H9 (cell line): ENCODE measurements around the gene AVEN. TPM values are rescaled to one million over a fixed set of nuclear protein-coding genes. Genes with fewer than 3 reads are reported as not detected.

Experiments used
- DNase-seq: peaks from one replicate; pipeline ENCODE4 v3.0.0-alpha.2; 2017
- H2AFZ ChIP-seq: one replicate; pipeline ENCODE4 v1.6.1; 2013; ENCODE audit warnings: mild to moderate bottlenecking, low read length, control low read depth, moderate library complexity
- H2AK5ac ChIP-seq: 2 replicates; pipeline ENCODE4 v1.6.1; 2013; ENCODE audit warnings: low read length, control low read depth, mixed read lengths; ENCODE audit not compliant: insufficient read length
- H2BK120ac ChIP-seq: one replicate; pipeline ENCODE4 v1.6.1; 2013; ENCODE audit warnings: low read depth, mild to moderate bottlenecking, low read length, control low read depth, inconsistent platforms; ENCODE audit not compliant: poor library complexity, severe bottlenecking
- H2BK12ac ChIP-seq: 2 replicates; pipeline ENCODE4 v1.6.1; 2013; ENCODE audit warnings: low read length, control low read depth, mixed read lengths, low read depth; ENCODE audit not compliant: insufficient read length
- H2BK15ac ChIP-seq: 2 replicates; pipeline ENCODE4 v1.6.1; 2013; ENCODE audit warnings: low read depth, low read length, control low read depth
- H2BK20ac ChIP-seq: one replicate; pipeline ENCODE4 v1.6.1; 2013; ENCODE audit warnings: low read depth, mild to moderate bottlenecking, low read length, control low read depth, inconsistent platforms; ENCODE audit not compliant: poor library complexity, severe bottlenecking
- H2BK5ac ChIP-seq: 2 replicates; pipeline ENCODE4 v1.6.1; 2013; ENCODE audit warnings: low read length, control low read depth, mixed read lengths; ENCODE audit not compliant: insufficient read length
- H3K14ac ChIP-seq: 2 replicates; pipeline ENCODE4 v1.6.1; 2013; ENCODE audit warnings: low read length, control low read depth; ENCODE audit not compliant: insufficient read depth
- H3K18ac ChIP-seq: 2 replicates; pipeline ENCODE4 v1.6.1; 2013; ENCODE audit warnings: low read depth, mild to moderate bottlenecking, mixed read lengths, low read length, control low read depth; ENCODE audit not compliant: insufficient read length
- H3K23ac ChIP-seq: 2 replicates; pipeline ENCODE4 v1.6.1; 2013; ENCODE audit warnings: low read length, control low read depth, mixed read lengths, low read depth; ENCODE audit not compliant: insufficient read length
- H3K23me2 ChIP-seq: 2 replicates; pipeline ENCODE4 v1.6.1; 2013; ENCODE audit warnings: low read depth, mild to moderate bottlenecking, mixed read lengths, low read length, control low read depth; ENCODE audit not compliant: insufficient read length, poor library complexity, severe bottlenecking
- H3K27ac ChIP-seq: 2 replicates; pipeline ENCODE4 v1.5.1; 2013; ENCODE audit warnings: low read length, control low read depth, mixed read lengths, low read depth; ENCODE audit not compliant: insufficient read length
- H3K27me3 ChIP-seq: 2 replicates; pipeline ENCODE4 v1.6.1; 2013; ENCODE audit warnings: low read length, control low read depth, inconsistent platforms; ENCODE audit not compliant: insufficient read depth
- H3K4ac ChIP-seq: 2 replicates; pipeline ENCODE4 v1.6.1; 2013; ENCODE audit warnings: low read depth, mild to moderate bottlenecking, control low read depth, inconsistent platforms, low read length, moderate library complexity
- H3K4me1 ChIP-seq: 2 replicates; pipeline ENCODE4 v1.6.1; 2013; ENCODE audit warnings: low read length, control low read depth, inconsistent platforms; ENCODE audit not compliant: insufficient read depth
- H3K4me2 ChIP-seq: 2 replicates; pipeline ENCODE4 v1.6.1; 2013; ENCODE audit warnings: low read length, control low read depth, mixed read lengths; ENCODE audit not compliant: insufficient read length, insufficient read depth
- H3K56ac ChIP-seq: 2 replicates; pipeline ENCODE4 v1.6.1; 2013; ENCODE audit warnings: low read depth, mild to moderate bottlenecking, mixed read lengths, low read length, control low read depth; ENCODE audit not compliant: insufficient read length
- H3K79me1 ChIP-seq: 2 replicates; pipeline ENCODE4 v1.6.1; 2013; ENCODE audit warnings: low read depth, mild to moderate bottlenecking, moderate library complexity, low read length, control low read depth, inconsistent platforms; ENCODE audit not compliant: insufficient read depth, poor library complexity, severe bottlenecking
- H3K79me2 ChIP-seq: 2 replicates; pipeline ENCODE4 v1.6.1; 2013; ENCODE audit warnings: low read length, control low read depth, inconsistent platforms; ENCODE audit not compliant: insufficient read depth
- H3K9ac ChIP-seq: 2 replicates; pipeline ENCODE4 v1.6.1; 2013; ENCODE audit warnings: low read length, control low read depth, mixed read lengths; ENCODE audit not compliant: insufficient read length; ENCODE audit errors: extremely low read depth
- H3K9me3 ChIP-seq: one replicate; pipeline ENCODE4 v1.6.1; 2013; ENCODE audit warnings: low read depth, low read length, inconsistent platforms; ENCODE audit not compliant: control insufficient read depth
- H3T11ph ChIP-seq: one replicate; pipeline ENCODE4 v1.6.1; 2013; ENCODE audit warnings: mild to moderate bottlenecking, low read length, control low read depth, inconsistent platforms
- H4K20me1 ChIP-seq: one replicate; pipeline ENCODE4 v1.6.1; 2013; ENCODE audit not compliant: control insufficient read depth, insufficient read length, insufficient read depth
- H4K5ac ChIP-seq: 2 replicates; pipeline ENCODE4 v1.6.1; 2013; ENCODE audit warnings: low read depth, mild to moderate bottlenecking, mixed read lengths, low read length, control low read depth; ENCODE audit not compliant: insufficient read length
- H4K8ac ChIP-seq: replicated peaks from 2 replicates; pipeline ENCODE4 v1.6.1; 2013; ENCODE audit warnings: low read length, control low read depth, mixed read lengths, low read depth; ENCODE audit not compliant: insufficient read length
- H4K91ac ChIP-seq: 2 replicates; pipeline ENCODE4 v1.6.1; 2013; ENCODE audit warnings: low read depth, mild to moderate bottlenecking, moderate library complexity, mixed read lengths, low read length, control low read depth; ENCODE audit not compliant: insufficient read length
- H3K27ac Mint-ChIP-seq, 3 experiments: 2 replicates in 2 of 3; 3 replicates in 1 of 3; pipeline ENCODE4 v1.8.0; 2020 to 2021; ENCODE audit warnings: mixed read lengths in 3 of 3, mild to moderate bottlenecking in 1 of 3, moderate library complexity in 1 of 3
- H3K27me3 Mint-ChIP-seq: 2 replicates; pipeline ENCODE4 v1.8.0; 2021; ENCODE audit warnings: low read depth, mild to moderate bottlenecking, moderate library complexity, mixed read lengths
- H3K36me3 Mint-ChIP-seq, 3 experiments: 2 replicates in 2 of 3; 3 replicates in 1 of 3; pipeline ENCODE4 v1.8.0; 2020 to 2021; ENCODE audit warnings: low read depth in 3 of 3, mixed read lengths in 3 of 3; ENCODE audit not compliant: insufficient read depth in 1 of 3
- H3K4me1 Mint-ChIP-seq, 2 experiments: 2 replicates each; pipeline ENCODE4 v1.8.0; 2020; ENCODE audit warnings: mixed read lengths in 2 of 2
- H3K4me3 Mint-ChIP-seq, 2 experiments: 2 replicates in 1 of 2; 3 replicates in 1 of 2; pipeline ENCODE4 v1.8.0; 2020 to 2021; ENCODE audit warnings: mild to moderate bottlenecking in 2 of 2, mixed read lengths in 2 of 2, moderate library complexity in 1 of 2
- H3K9me3 Mint-ChIP-seq, 2 experiments: 2 replicates in 1 of 2; 3 replicates in 1 of 2; pipeline ENCODE4 v1.8.0; 2020; ENCODE audit warnings: mild to moderate bottlenecking in 2 of 2, mixed read lengths in 2 of 2, moderate library complexity in 1 of 2
- CTCF ChIP-seq: fragments of 200-600 bp; sonication (generic); conservative IDR thresholded peaks from 3 replicates; pipeline ENCODE4 v1.8.0; 2021; ENCODE audit warnings: antibody characterized with exemption, mild to moderate bottlenecking
- WGBS: extraction: QIAGEN DNeasy Blood & Tissue Kit; methylation state at CpG from one replicate; pipeline ENCODE4 v1.1.7; 2013; ENCODE audit warnings: missing lambda C conversion rate, low lambda C conversion rate, mixed read lengths; ENCODE audit not compliant: insufficient read length; ENCODE audit errors: extremely low coverage; 5-methylcytosine and 5-hydroxymethylcytosine counted together
- total RNA-seq: library from RNA; stranded (reverse); gene quantifications from 2 replicates; pipeline ENCODE4 v1.2.1, GENCODE V29; 2021

Gene AVEN
- total RNA-seq, 1 experiment from 2014 or later: 16.1 TPM

- Mint-ChIP-seq H3K9me3 (no peaks in the 10 kb centered on the region), H3K27me3 (peaks cover 28% of the 10 kb centered on the region), H3K36me3 (no peaks in the 10 kb centered on the region), H3K4me1 (peaks cover 5 to 8% of the 10 kb centered on the region in 2 experiments), H3K4me3 (no peak overlapping the region), H3K27ac (no peak overlapping the region)
- no peak overlapping the region for H2BK15ac ChIP-seq
- no peak overlapping the region for H4K8ac ChIP-seq
- no peak overlapping the region for H4K5ac ChIP-seq
- no peak overlapping the region for H2BK12ac ChIP-seq
- no peak overlapping the region for H2BK20ac ChIP-seq
- H3K56ac ChIP-seq: no peak overlapping the region
- H3K79me1 ChIP-seq: no peaks in the 10 kb centered on the region
- H3K4ac ChIP-seq: no peak overlapping the region
- no peak overlapping the region for H3K23ac ChIP-seq
- H2AFZ ChIP-seq: no peak overlapping the region
- no peak overlapping the region for H2BK120ac ChIP-seq
- TF ChIP-seq CTCF: no peak
- DNase-seq: no peak
- no peak overlapping the region for H3K27ac ChIP-seq
- H3K23me2 ChIP-seq: no peaks in the 10 kb centered on the region
- no CpG with 5 or more reads among the region's 1 CpG for WGBS
- no peak overlapping the region for H3T11ph ChIP-seq
- peaks cover 18% of the 10 kb centered on the region; the same call in 1 of the 2 replicates for H3K27me3 ChIP-seq
- no peaks in the 10 kb centered on the region; the same call in 1 of the 2 replicates for H3K4me1 ChIP-seq
- H2AK5ac ChIP-seq: no peak overlapping the region
- H3K9me3 ChIP-seq: no peaks in the 10 kb centered on the region
- H3K18ac ChIP-seq: no peak overlapping the region
- H4K91ac ChIP-seq: no peak overlapping the region
- H4K20me1 ChIP-seq: no peaks in the 10 kb centered on the region
- no peak overlapping the region for H3K14ac ChIP-seq
- no peak overlapping the region for H3K4me2 ChIP-seq
- no peak overlapping the region for H3K9ac ChIP-seq
- H3K79me2 ChIP-seq: no peaks in the 10 kb centered on the region
- no peak overlapping the region for H2BK5ac ChIP-seq
Observed at GRCh38 chr15:34043391-34043790, 4.4 kb upstream of the AVEN start.
